ENCODE results near the gene OR10A2.
"Not testable (repeated sequence)": the region's sequence is repeated elsewhere in the genome, so short reads cannot be mapped to it uniquely, and the experiment has no call there.

Gene OR10A2

DNA sequence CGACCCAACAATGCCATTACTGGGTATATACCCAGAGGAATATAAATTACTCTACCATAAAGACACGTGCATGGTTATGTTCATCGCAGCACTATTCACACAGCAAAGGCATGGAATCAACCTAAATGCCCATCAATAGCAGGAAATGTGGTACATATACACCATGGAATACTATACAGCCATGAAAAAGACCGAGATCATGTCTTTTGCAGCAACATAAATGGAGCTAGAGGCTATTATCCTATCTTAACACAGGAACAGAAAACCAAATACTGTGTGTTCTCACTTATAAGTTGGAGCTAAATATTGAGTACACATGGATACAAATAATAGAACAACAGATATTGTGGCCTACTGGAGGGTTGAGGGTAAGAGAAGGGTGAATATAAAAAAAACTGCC, 26.0 kb downstream of the OR10A2 start:
- no peak for DNase-seq

GRCh38 chr11:6889835-6890234, 27.0 kb downstream of the OR10A2 start:
- DNase-seq = no peak

DNA sequence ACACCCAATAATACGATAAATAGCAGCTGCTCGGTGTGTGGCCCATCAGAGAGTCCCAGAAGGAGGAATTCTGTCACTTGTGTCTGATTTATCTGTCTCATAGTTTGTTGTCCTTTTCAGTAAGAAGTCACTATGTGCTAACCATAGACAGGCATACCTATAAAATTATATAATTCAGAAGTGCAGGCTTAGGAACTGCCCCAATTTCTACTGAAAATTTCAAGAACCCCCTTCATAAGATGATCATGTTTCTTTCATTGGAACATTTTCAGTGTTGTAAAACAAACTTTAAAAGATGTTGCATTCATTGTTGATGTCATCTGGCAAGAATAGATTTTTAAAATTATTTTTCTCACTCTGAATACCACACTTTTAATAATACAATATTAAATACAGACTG, 29.5 kb downstream of the OR10A2 start, which contains the start of gene OR2D2:
TSS of gene OR2D2 (minus strand) at position 101 of the 400 bp plus-strand sequence. CDS start at position 101, 0 bp downstream.
- DNase-seq = no peak

GRCh38 chr11:6894097-6894496, 31.2 kb downstream of the OR10A2 start:
- no peak for DNase-seq

- DNase-seq = no peak
These were observed 32.2 kb downstream of the OR10A2 start for GRCh38 chr11:6895010-6895409.

GRCh38 chr11:6898911-6899310, 36.1 kb downstream of the OR10A2 start:
- no peak for DNase-seq

GRCh38 chr11:6900327-6900999, 37.6 kb downstream of the OR10A2 start:
- no peak for DNase-seq

GRCh38 chr11:6904804-6905203, 41.9 kb downstream of the OR10A2 start:
- not testable (repeated sequence) for DNase-seq

GRCh38 chr11:6911378-6911777, 48.5 kb downstream of the OR10A2 start:
- no peak for DNase-seq

DNA sequence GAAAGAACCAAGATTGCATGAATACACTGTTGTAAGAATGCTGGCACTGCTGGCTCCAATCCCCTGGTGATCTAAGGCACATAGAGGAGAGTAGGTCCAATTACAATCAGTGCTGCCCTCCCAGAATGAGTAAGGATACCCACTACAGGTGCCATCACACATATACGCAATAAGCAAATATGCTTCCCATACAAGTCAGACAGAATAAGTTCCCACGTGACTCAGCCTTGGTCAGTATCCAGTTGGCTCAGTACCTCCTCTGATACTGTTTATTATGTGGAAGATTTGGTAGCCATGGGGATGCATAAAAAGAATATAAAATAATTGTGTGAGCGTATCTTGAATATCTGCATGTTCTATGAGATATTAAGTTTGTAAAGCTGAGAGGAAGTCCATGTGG, 49.1 kb downstream of the OR10A2 start:
- no peak for DNase-seq

GRCh38 chr11:6919698-6920097, 56.8 kb downstream of the OR10A2 start:
- no peak for DNase-seq

DNA sequence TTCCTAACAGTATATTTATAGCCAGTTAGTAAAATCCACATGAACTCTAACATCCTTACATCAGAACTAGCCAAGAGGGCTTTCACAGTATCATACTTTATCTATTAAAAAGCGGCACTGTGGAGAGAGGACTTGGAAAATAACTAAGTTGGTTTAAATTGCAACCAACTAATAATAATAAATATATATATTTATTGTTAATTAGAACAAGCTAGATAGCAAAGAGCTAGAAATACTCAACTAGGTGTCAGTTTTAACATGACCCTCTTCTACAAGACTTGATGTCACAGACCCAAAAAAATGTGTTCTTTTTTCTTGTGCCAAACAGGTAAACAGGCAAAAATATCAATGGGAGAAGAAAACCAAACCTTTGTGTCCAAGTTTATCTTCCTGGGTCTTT, 57.8 kb downstream of the OR10A2 start, which contains the start of gene OR2D3:
TSS of gene OR2D3 (plus strand) at position 301 of the 400 bp plus-strand sequence. CDS start at position 301, 0 bp downstream.
- no peak for DNase-seq
